Lower leg skin (tissue), 3 donors: ENCODE results near the gene TLK1.

ENCODE experiments used
- POLR2A ChIP-seq, 2 donors: fragments of 450-650 bp; IDR thresholded peaks; one replicate each; pipeline ENCODE4 v1.6.1; 2016 to 2017; ENCODE audit warnings: antibody characterized with exemption in 2 of 2, mild to moderate bottlenecking in 1 of 2, moderate library complexity in 1 of 2
- TF ChIP-seq, protein P1 (sequence below), 3 donors: fragments of 450-650 bp; IDR thresholded peaks; one replicate each; pipeline ENCODE4 v1.5.1; 2016; ENCODE audit warnings: antibody characterized with exemption in 3 of 3, mild to moderate bottlenecking in 3 of 3, moderate library complexity in 2 of 3

DNA sequence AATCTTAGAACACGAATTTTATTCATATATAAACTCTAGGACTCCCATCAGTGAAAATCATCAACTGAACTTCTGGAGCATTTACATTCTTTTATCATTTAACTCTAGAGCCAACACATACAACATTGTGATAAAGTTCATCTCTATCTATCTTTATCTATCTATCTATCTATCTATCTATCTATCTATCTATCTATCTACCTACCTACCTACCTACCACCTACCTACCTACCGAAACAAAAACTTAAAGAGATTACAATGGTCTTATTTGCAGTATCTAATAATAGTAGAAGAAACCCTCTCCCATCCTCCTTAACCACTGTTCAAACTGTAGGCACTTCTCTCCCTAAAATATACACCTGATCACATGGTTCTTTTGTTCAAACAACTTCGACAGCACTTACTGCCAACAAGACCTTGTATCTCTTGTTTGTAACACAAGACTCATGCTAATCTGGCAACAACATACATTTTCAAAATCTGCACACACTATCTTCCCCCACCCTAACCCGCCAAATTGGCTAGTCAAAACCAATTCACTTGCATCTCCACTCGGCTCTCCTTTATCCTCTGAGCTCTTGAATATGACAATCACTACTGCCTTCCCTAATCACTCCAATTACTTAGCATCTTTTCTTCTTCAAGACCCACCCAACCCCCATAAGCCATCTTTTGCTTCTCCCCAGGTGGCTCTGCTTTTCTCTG lies 162.6 kb downstream of the TLK1 start:
- TF ChIP-seq, protein P1, sequence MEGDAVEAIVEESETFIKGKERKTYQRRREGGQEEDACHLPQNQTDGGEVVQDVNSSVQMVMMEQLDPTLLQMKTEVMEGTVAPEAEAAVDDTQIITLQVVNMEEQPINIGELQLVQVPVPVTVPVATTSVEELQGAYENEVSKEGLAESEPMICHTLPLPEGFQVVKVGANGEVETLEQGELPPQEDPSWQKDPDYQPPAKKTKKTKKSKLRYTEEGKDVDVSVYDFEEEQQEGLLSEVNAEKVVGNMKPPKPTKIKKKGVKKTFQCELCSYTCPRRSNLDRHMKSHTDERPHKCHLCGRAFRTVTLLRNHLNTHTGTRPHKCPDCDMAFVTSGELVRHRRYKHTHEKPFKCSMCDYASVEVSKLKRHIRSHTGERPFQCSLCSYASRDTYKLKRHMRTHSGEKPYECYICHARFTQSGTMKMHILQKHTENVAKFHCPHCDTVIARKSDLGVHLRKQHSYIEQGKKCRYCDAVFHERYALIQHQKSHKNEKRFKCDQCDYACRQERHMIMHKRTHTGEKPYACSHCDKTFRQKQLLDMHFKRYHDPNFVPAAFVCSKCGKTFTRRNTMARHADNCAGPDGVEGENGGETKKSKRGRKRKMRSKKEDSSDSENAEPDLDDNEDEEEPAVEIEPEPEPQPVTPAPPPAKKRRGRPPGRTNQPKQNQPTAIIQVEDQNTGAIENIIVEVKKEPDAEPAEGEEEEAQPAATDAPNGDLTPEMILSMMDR (IDR thresholded peaks at IDR 0.05) = no peak
- no peak for TF ChIP-seq POLR2A (IDR thresholded peaks at IDR 0.05)
